Measurements from ENCODE around the gene ADRA1B. TPM values are rescaled to one million over a fixed set of nuclear protein-coding genes. Genes with fewer than 3 reads are reported as not detected.

The ADRA1B gene
- total and polyA plus RNA-seq, 2 donors (not counting 3 experiments of a cell fraction or from before 2014, with no cell fraction given) = 0.77 TPM; not detected in 1

DNA sequence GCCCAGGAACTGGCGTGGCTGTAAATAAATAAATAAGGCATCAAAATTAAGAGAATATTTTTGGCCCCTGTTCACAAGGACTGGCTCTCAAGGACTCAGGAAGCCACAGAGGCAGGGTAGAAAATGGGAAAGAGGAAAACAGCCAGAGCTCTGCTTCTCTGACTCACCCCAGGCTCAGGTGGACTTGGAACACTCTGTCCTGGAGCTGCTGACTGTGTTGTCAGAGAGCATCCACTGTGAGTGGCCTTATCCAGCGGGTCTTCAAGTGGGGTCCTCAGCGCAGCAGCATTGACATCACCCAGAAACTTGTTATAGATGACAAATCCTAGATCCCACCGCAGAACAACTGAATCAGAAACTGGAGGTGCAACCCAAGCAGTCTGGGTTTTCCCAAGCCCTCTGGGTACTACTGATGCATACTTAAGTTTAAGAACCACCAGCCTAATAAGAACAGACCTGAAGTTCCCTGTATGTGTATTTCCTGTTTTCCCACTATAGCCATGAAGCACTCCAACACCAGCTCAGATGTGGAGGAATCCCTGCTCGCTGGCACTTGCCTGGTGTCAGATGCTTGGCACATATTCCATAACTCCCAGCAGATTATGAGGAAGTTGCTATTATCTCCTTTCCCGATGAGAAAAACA lies 20.5 kb downstream of the ADRA1B start:
- TF ChIP-seq CTCF (IDR thresholded peaks at IDR 0.05; ENCODE audit: extremely low read depth in 1 of 2, insufficient read depth in 1 of 2, low read depth in 1 of 2, low read length in 2 of 2) (no peak), FOS (IDR thresholded peaks at IDR 0.05; ENCODE audit: borderline replicate concordance, insufficient read depth, low read length) (peak; percentile 10)
- no peaks in the 10 kb centered on the region for H3K9me1 ChIP-seq (replicated peaks; ENCODE audit: control insufficient read depth, extremely low read depth, insufficient read depth, low read length)
- ChIA-PET CTCF (interaction anchor here (1.0 to 1.9 kb wide), 2 partner anchors 9 to 22 kb away, joined by 3 to 6 read pairs; no protein-coding TSS in a partner anchor), POLR2A (no interaction called here)
- no peaks in the 10 kb centered on the region for H3K27me3 ChIP-seq (ENCODE audit: control insufficient read depth in 2 of 2, insufficient read depth in 2 of 2, low read length in 2 of 2)
- no peak overlapping the region for H3K27ac ChIP-seq (ENCODE audit: insufficient read depth, low read depth, low read length)
- intact Hi-C loops (cut with micrococcal nuclease) = no loop called here
- dilution Hi-C loops (cut with MboI; ENCODE audit: extremely low pct_ligation_motif_present, low sequenced_read_pairs) = no loop called here
- no peak overlapping the region for H3K4me3 ChIP-seq (replicated peaks in 1 of 3; ENCODE audit: insufficient read depth in 1 of 3, low read depth in 1 of 3, low read length in 3 of 3)
- H3K79me2 ChIP-seq (ENCODE audit: control insufficient read depth, insufficient read depth, low read length) = no peaks in the 10 kb centered on the region
- H3K9ac ChIP-seq (replicated peaks; ENCODE audit: extremely low read depth, insufficient read depth, low read length) = no peak overlapping the region
- FAIRE-seq (no peak), DNase-seq (ENCODE audit: low read depth, low spot score) (no peak)
- no TSS peak for BruUV-seq (replicated peaks)
- H2AFZ ChIP-seq (ENCODE audit: low read depth, low read length) = no peak overlapping the region
- H3K4me2 ChIP-seq (ENCODE audit: insufficient read depth, low read length) = no peak overlapping the region
- no peaks in the 10 kb centered on the region for H4K20me1 ChIP-seq (replicated peaks; ENCODE audit: control insufficient read depth, extremely low read depth, insufficient read depth, low read length)
- no peaks in the 10 kb centered on the region for H3K9me3 ChIP-seq (replicated peaks; ENCODE audit: control insufficient read depth, insufficient read depth, low read length)
- H3K4me1 ChIP-seq (ENCODE audit: control insufficient read depth, extremely low read depth, insufficient read depth, low read length) = no peaks in the 10 kb centered on the region
- H3K36me3 ChIP-seq (ENCODE audit: control insufficient read depth in 2 of 2, extremely low read depth in 1 of 2, insufficient read depth in 2 of 2, low read length in 2 of 2) = no peaks in the 10 kb centered on the region

DNA sequence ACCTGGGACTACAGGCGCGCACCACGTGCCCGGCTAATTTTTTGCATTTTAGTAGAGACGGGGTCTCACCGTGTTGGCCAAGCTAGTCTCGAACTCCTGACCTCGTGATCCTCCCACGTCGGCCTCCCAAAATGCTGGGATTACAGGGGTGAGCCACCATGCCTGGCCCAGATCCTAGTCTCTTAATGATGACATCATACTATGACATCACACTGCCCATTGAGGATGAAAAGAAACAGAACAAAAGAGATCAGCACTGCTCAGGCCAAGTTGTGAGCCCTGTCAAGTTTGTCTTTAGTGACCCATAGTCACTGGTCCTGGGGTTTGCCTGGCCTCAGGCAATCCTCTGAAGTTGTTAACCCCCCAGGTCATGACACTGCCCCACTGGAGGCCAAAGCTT lies 21.3 kb downstream of the ADRA1B start:
- Histone ChIP-seq H3K4me1 (ENCODE audit: control insufficient read depth, extremely low read depth, insufficient read depth, low read length) (no peaks in the 10 kb centered on the region), H3K4me2 (ENCODE audit: insufficient read depth, low read length) (no peak overlapping the region), H3K9me1 (replicated peaks; ENCODE audit: control insufficient read depth, extremely low read depth, insufficient read depth, low read length) (no peaks in the 10 kb centered on the region), H3K4me3 (replicated peaks in 1 of 3; ENCODE audit: insufficient read depth in 1 of 3, low read depth in 1 of 3, low read length in 3 of 3) (no peak overlapping the region), H3K27ac (ENCODE audit: insufficient read depth, low read depth, low read length) (no peak overlapping the region), H3K79me2 (ENCODE audit: control insufficient read depth, insufficient read depth, low read length) (no peaks in the 10 kb centered on the region), H2AFZ (ENCODE audit: low read depth, low read length) (no peak overlapping the region), H3K36me3 (ENCODE audit: control insufficient read depth in 2 of 2, extremely low read depth in 1 of 2, insufficient read depth in 2 of 2, low read length in 2 of 2) (no peaks in the 10 kb centered on the region), H3K9me3 (replicated peaks; ENCODE audit: control insufficient read depth, insufficient read depth, low read length) (no peaks in the 10 kb centered on the region), H3K9ac (replicated peaks; ENCODE audit: extremely low read depth, insufficient read depth, low read length) (no peak overlapping the region), H3K27me3 (ENCODE audit: control insufficient read depth in 2 of 2, insufficient read depth in 2 of 2, low read length in 2 of 2) (no peaks in the 10 kb centered on the region), H4K20me1 (replicated peaks; ENCODE audit: control insufficient read depth, extremely low read depth, insufficient read depth, low read length) (no peaks in the 10 kb centered on the region)
- dilution Hi-C loops (cut with MboI; ENCODE audit: extremely low pct_ligation_motif_present, low sequenced_read_pairs) = no loop called here
- ChIA-PET CTCF (interaction anchor here (1.0 kb wide), 1 partner anchor 10 kb away, joined by 3 read pairs; no protein-coding TSS in a partner anchor), POLR2A (no interaction called here)
- no TSS peak for BruUV-seq (replicated peaks)
- no peak for TF ChIP-seq FOS (IDR thresholded peaks at IDR 0.05; ENCODE audit: borderline replicate concordance, insufficient read depth, low read length)
- no peak for TF ChIP-seq CTCF (IDR thresholded peaks at IDR 0.05; ENCODE audit: extremely low read depth in 1 of 2, insufficient read depth in 1 of 2, low read depth in 1 of 2, low read length in 2 of 2)
- TF ChIP-seq EZH2 (IDR thresholded peaks at IDR 0.05; ENCODE audit: borderline replicate concordance, low read depth, low read length, severe bottlenecking) = no peak
- peak; percentile 26 for TF ChIP-seq JUN (IDR thresholded peaks at IDR 0.05; ENCODE audit: borderline replicate concordance, insufficient read depth, insufficient read length, low read depth)
- intact Hi-C loops (cut with micrococcal nuclease) = no loop called here
- DNase-seq (ENCODE audit: low read depth, low spot score) = no peak
- FAIRE-seq = no peak
